Measurements from ENCODE around the gene TMEM163.

Gene TMEM163

GRCh38 chr2:134603966-134604365 lies 114.8 kb downstream of the TMEM163 start:
- no peak overlapping the region for H3K27ac ChIP-seq
- no peak for TF ChIP-seq CTCF (IDR thresholded peaks at IDR 0.05)
- no peak overlapping the region for H3K4me3 ChIP-seq
- DNase-seq (ENCODE audit: low spot score) = no peak

DNA sequence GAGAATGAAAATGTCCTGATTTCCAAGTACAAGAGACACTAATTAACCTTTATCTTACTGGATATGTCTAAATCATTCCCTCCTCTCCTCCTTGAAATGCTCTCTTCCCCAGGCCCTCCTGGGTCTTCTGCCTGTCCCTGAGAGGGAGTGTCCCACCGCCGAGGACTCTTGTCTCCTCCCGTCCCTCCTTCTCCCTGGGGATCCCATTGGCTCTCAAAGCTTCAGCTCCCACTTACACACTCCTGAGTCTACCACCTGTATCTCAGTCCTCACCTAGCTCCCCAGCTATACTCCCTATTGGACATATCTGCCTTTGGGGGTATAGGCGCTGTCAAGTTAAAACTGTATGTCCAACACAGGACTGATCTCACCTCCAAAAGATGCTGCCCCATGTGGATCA lies 116.1 kb downstream of the TMEM163 start:
- H3K27ac ChIP-seq = no peak overlapping the region
- no peak for DNase-seq (ENCODE audit: low spot score)
- no peak for TF ChIP-seq CTCF (IDR thresholded peaks at IDR 0.05)
- no peak overlapping the region for H3K4me3 ChIP-seq

GRCh38 chr2:134601264-134601663 lies 117.5 kb downstream of the TMEM163 start:
- H3K27ac ChIP-seq = no peak overlapping the region
- TF ChIP-seq CTCF (IDR thresholded peaks at IDR 0.05) = no peak
- no peak overlapping the region for H3K4me3 ChIP-seq
- DNase-seq (ENCODE audit: low spot score) = no peak

GRCh38 chr2:134600208-134600607 lies 118.6 kb downstream of the TMEM163 start:
- DNase-seq (ENCODE audit: low spot score) = no peak
- H3K4me3 ChIP-seq = no peak overlapping the region

DNA sequence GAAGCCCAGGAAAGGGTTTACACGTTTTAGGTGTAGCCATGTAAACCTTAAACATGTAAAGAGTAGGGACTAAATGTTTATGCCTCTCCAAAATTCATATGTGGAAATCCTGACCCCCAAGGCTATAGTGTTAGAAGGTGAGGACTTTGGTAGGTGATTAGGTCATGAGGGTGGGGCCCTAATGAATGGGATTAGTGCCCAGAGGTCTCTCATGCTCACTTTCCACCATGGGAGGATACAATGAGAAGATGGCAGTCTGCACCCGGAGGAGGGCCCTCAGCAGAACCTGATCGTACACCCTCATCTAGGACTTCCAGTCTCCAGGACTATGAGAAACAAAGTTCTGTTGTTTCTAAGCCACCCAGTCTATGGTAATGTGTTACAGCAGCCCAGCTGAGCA lies 119.6 kb downstream of the TMEM163 start:
- H3K27ac ChIP-seq = no peak overlapping the region

More at GRCh38 chr2:134600208-134600607, 118.6 kb downstream of the TMEM163 start:
- H3K27ac ChIP-seq = no peak overlapping the region
- TF ChIP-seq CTCF (IDR thresholded peaks at IDR 0.05) = no peak

GRCh38 chr2:134594399-134594798 lies 124.4 kb downstream of the TMEM163 start:
- no peak for TF ChIP-seq CTCF (IDR thresholded peaks at IDR 0.05)
- Histone ChIP-seq H3K27ac (no peak overlapping the region), H3K4me3 (no peak overlapping the region)
- no peak for DNase-seq (ENCODE audit: low spot score)

More for the DNA sequence above, 119.6 kb downstream of the TMEM163 start:
- no peak for TF ChIP-seq CTCF (IDR thresholded peaks at IDR 0.05)
- DNase-seq (ENCODE audit: low spot score) = no peak
- H3K4me3 ChIP-seq = no peak overlapping the region

DNA sequence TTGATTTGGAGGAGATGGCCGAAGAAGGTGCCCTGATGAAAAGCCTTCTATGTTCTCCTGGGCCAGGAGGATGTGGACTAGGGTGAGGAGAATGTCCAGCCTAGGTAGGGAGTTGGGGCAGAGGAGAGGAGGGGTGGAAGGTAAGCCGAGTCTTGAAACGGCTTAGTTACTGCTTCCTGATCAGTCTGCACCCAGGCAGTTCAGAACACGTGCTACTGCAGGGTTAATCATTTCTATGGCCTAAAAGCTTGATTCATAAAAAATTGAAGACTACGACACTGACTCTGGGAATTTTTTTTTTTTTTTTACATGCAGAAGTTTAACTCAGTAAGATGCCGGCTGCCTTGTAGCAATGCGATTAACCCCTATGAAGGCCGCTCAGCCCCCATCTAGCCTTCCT lies 125.3 kb downstream of the TMEM163 start:
- TF ChIP-seq CTCF (IDR thresholded peaks at IDR 0.05) = no peak
- Histone ChIP-seq H3K27ac (no peak overlapping the region), H3K4me3 (no peak overlapping the region)
- no peak for DNase-seq (ENCODE audit: low spot score)
